ENCODE data around the gene ARGLU1.

DNA sequence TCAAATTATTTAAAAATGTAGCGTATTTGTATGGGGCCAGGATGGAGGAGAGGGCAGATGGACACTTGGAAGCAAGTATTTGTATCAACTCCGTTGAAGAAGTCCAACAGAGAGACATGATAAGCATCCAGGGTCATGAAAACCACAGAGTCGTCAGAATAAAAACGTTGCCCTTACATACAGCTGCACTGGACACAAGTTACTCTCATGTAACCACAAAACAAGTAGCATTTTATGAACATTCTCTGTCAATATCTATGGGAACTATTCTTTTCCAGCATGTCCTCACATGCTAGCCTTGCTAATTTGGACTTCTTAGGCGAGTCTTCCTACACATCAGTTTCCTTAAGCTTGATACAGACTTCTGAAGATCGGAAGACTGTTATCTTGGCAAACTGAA lies 67.5 kb downstream of the ARGLU1 start:
- no peak for TF ChIP-seq GATA2 (IDR thresholded peaks at IDR 0.05; ENCODE audit: low read depth, low read length)
- TF ChIP-seq GATA3 (IDR thresholded peaks at IDR 0.05; ENCODE audit: low read depth, low read length), result no peak

Data from SH-SY5Y (cell line).